HL-60 (cell line): ENCODE data around the gene C11orf91.

ENCODE experiments used
- DNase-seq, 2 experiments: peaks; one replicate each; pipeline ENCODE4 v3.0.0-alpha.2; 2010 to 2020; ENCODE audit warnings: low read depth in 1 of 2, low spot score in 1 of 2
- H3K27ac ChIP-seq: fragments of 250-450 bp; sonication (Bioruptor Pico); replicated peaks from 2 replicates; pipeline ENCODE4 v1.5.1; 2020; ENCODE audit warnings: mild to moderate bottlenecking, moderate library complexity
- H3K27me3 ChIP-seq: fragments of 250-450 bp; sonication (Bioruptor Pico); 2 replicates; pipeline ENCODE4 v1.5.1; 2021; ENCODE audit warnings: mild to moderate bottlenecking, moderate library complexity; ENCODE audit not compliant: insufficient read depth, poor library complexity, severe bottlenecking
- H3K4me3 ChIP-seq: replicated peaks from 2 replicates; pipeline ENCODE4 v1.5.1; 2011; ENCODE audit warnings: mild to moderate bottlenecking, control low read depth, low read length; ENCODE audit not compliant: insufficient read depth
- CTCF ChIP-seq: IDR thresholded peaks from one replicate; pipeline ENCODE4 v1.5.1; 2011; ENCODE audit warnings: low read length, control low read depth, inconsistent platforms; ENCODE audit not compliant: insufficient read depth
- GABPA ChIP-seq: IDR thresholded peaks from 2 replicates; pipeline ENCODE4 v1.6.1; 2012; ENCODE audit warnings: low read depth
- POLR2AphosphoS5 ChIP-seq: IDR thresholded peaks from 2 replicates; pipeline ENCODE4 v1.6.1; 2012; ENCODE audit warnings: low read depth
- REST ChIP-seq: IDR thresholded peaks from 2 replicates; pipeline ENCODE4 v1.6.1; 2012; ENCODE audit warnings: low read depth; ENCODE audit not compliant: insufficient replicate concordance
- SPI1 ChIP-seq: IDR thresholded peaks from 2 replicates; pipeline ENCODE4 v1.6.1; 2012; ENCODE audit warnings: low read depth, mild to moderate bottlenecking, borderline replicate concordance

The C11orf91 gene

GRCh38 chr11:33659370-33660139, 41.1 kb downstream of the C11orf91 start:
- Histone ChIP-seq H3K4me3 (no peak overlapping the region), H3K27ac (no peak overlapping the region), H3K27me3 (peaks cover 4% of the 10 kb centered on the region)
- TF ChIP-seq POLR2AphosphoS5: no peak
- no peak for TF ChIP-seq GABPA
- TF ChIP-seq SPI1: no peak
- no peak for TF ChIP-seq REST
- no peak for TF ChIP-seq CTCF
- no peak for DNase-seq

- no peak for DNase-seq
- TF ChIP-seq SPI1: no peak
- TF ChIP-seq REST: no peak
- no peak for TF ChIP-seq GABPA
- no peak overlapping the region for H3K4me3 ChIP-seq
- H3K27ac ChIP-seq: no peak overlapping the region
- peaks cover 4% of the 10 kb centered on the region for H3K27me3 ChIP-seq
Observed at GRCh38 chr11:33658195-33658900, 42.3 kb downstream of the C11orf91 start.

GRCh38 chr11:33657757-33658156, 42.9 kb downstream of the C11orf91 start:
- H3K4me3 ChIP-seq: no peak overlapping the region
- H3K27ac ChIP-seq: no peak overlapping the region
- peaks cover 4% of the 10 kb centered on the region for H3K27me3 ChIP-seq
- no peak for DNase-seq
- TF ChIP-seq REST (no peak), SPI1 (no peak), GABPA (no peak), POLR2AphosphoS5 (no peak), CTCF (no peak)
